SK-N-SH (cell line): ENCODE measurements around the gene MIDN.

Experiments used
- CHD2 ChIP-seq: fragments of 150-350 bp; IDR thresholded peaks from 2 replicates; pipeline ENCODE4 v1.6.1; 2018; ENCODE audit warnings: low read length; ENCODE audit not compliant: partially characterized antibody
- CTCF ChIP-seq: fragments of 200-600 bp; sonication (generic); IDR thresholded peaks from 2 replicates; pipeline ENCODE4 v1.6.1; 2017; ENCODE audit warnings: antibody characterized with exemption, mild to moderate bottlenecking, moderate library complexity
- EZH2phosphoT487 ChIP-seq: fragments of 200-600 bp; sonication (generic); IDR thresholded peaks from 2 replicates; pipeline ENCODE4 v1.6.1; 2017; ENCODE audit warnings: low read depth, mixed run types, mild to moderate bottlenecking, antibody characterized with exemption, moderate library complexity, borderline replicate concordance
- GABPA ChIP-seq: IDR thresholded peaks from 2 replicates; pipeline ENCODE4 v1.4.0; 2012; ENCODE audit warnings: low read depth, mild to moderate bottlenecking
- POLR2AphosphoS5 ChIP-seq: IDR thresholded peaks from 2 replicates; pipeline ENCODE4 v1.6.1; 2012; ENCODE audit warnings: low read depth, low read length
- RXRA ChIP-seq: IDR thresholded peaks from 2 replicates; pipeline ENCODE4 v1.4.0; 2012; ENCODE audit warnings: low read depth, mild to moderate bottlenecking, borderline replicate concordance

- TF ChIP-seq CTCF (no peak), POLR2AphosphoS5 (no peak), GABPA (no peak), EZH2phosphoT487 (no peak), RXRA (no peak), CHD2 (no peak)
These were observed 43.5 kb downstream of the MIDN start for GRCh38 chr19:1291761-1292418.
